Mammary epithelial cell (primary cell): ENCODE results near the gene PRAMEF20.

Experiments used
- CTCF ChIP-seq, 2 donors: IDR thresholded peaks in 1 of 2; conservative IDR thresholded peaks in 1 of 2; 2 replicates each; pipeline ENCODE4 v1.5.1; 2011 to 2012; ENCODE audit warnings: inconsistent platforms in 2 of 2, low read length in 2 of 2, mild to moderate bottlenecking in 2 of 2, control low read depth in 1 of 2, low read depth in 1 of 2; ENCODE audit not compliant: insufficient read depth in 1 of 2; ENCODE audit errors: extremely low read depth in 1 of 2
- EZH2 ChIP-seq: IDR thresholded peaks from 2 replicates; pipeline ENCODE4 v1.6.1; 2012; ENCODE audit warnings: low read length, inconsistent platforms, borderline replicate concordance

DNA sequence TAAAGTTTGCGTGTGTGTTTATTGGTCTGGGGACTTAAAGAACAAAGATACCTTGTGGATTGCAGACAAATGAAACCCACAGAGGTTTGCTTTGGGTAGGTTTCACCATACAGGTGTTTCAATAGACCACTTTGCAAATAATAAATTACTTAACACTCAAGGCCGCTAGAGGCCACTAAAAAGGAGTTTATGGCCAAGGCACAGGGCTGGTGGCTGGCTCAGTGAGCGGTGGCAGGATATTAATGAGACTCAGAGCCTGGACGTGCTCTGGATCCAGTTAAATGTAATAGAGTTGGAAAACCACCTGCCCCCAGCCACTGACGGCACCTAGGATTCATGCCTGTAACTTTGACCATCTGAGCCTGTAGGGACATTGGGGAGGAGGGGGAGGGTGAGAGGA, 59.1 kb downstream of the PRAMEF20 start:
- TF ChIP-seq CTCF (conservative IDR thresholded peaks at IDR 0.05 in 1 of 2, IDR thresholded peaks at IDR 0.05 in 1 of 2; ENCODE audit: extremely low read depth in 1 of 2, insufficient read depth in 1 of 2, low read depth in 1 of 2, low read length in 2 of 2) (no peak), EZH2 (no peak)
